ENCODE measurements around the gene NPDC1. TPM values are rescaled to one million over a fixed set of nuclear protein-coding genes. Genes with fewer than 3 reads are reported as not detected.

The NPDC1 gene
- total and polyA plus RNA-seq, 7 donors = 21.4 to 118 (median 60.7) TPM

GRCh38 chr9:137078701-137079400 lies 32.9 kb upstream of the NPDC1 start:
- peaks cover 0 to 37% (median 0%) of the 10 kb centered on the region in 4 donors for H3K36me3 ChIP-seq
- WGBS, 2 donors = 23 to 68% methylated on average over 51 of the region's 51 CpGs
- TF ChIP-seq EP300 (IDR thresholded peaks at IDR 0.05) (no peak), CTCF (IDR thresholded peaks at IDR 0.05) (no peak), POLR2A (IDR thresholded peaks at IDR 0.05) (no peak), POLR2AphosphoS5 (IDR thresholded peaks at IDR 0.05) (no peak)
- H3K27me3 ChIP-seq = peaks cover 20 to 64% (median 33%) of the 10 kb centered on the region in 3 donors
- intact Hi-C loops (cut with DNase I) = no loop called here
- peaks cover 0 to 34% (median 31%) of the 10 kb centered on the region in 4 donors for H3K4me1 ChIP-seq
- peak; percentile 62 for DNase-seq
- no peaks in the 10 kb centered on the region for H3K9me3 ChIP-seq
- H3K4me3 ChIP-seq = peak overlapping the region in 3 of 4 donors; percentile 57 to 64 (median 60)
- H3K27ac ChIP-seq = no peak overlapping the region

GRCh38 chr9:137077758-137078693 lies 32.0 kb upstream of the NPDC1 start:
- Histone ChIP-seq H3K4me3 (peak overlapping the region; percentile 45 to 64 (median 58)), H3K27me3 (peaks cover 20 to 64% (median 33%) of the 10 kb centered on the region in 3 donors), H3K4me1 (peaks cover 0 to 29% (median 27%) of the 10 kb centered on the region in 4 donors), H3K36me3 (peaks cover 0 to 37% (median 0%) of the 10 kb centered on the region in 4 donors), H3K9me3 (no peaks in the 10 kb centered on the region), H3K27ac (peak overlapping the region; percentile 34 to 67 (median 38))
- TF ChIP-seq POLR2A (IDR thresholded peaks at IDR 0.05) (no peak), POLR2AphosphoS5 (IDR thresholded peaks at IDR 0.05) (no peak), CTCF (IDR thresholded peaks at IDR 0.05) (no peak), EP300 (IDR thresholded peaks at IDR 0.05) (no peak)
- 5 to 15% methylated on average over 76 of the region's 76 CpGs for WGBS, 2 donors
- peak; percentile 69 for DNase-seq
- intact Hi-C loops (cut with DNase I) = no loop called here

GRCh38 chr9:137077010-137077747 lies 31.2 kb upstream of the NPDC1 start, which contains the start of gene UAP1L1:
Gene UAP1L1 (plus strand): TSS chr9:137077517. CDS start chr9:137077533, 16 bp downstream.
- Histone ChIP-seq H3K36me3 (peaks cover 0 to 32% (median 0%) of the 10 kb centered on the region in 4 donors), H3K27me3 (peaks cover 20 to 64% (median 33%) of the 10 kb centered on the region in 3 donors), H3K4me1 (peaks cover 0 to 29% (median 26%) of the 10 kb centered on the region in 4 donors), H3K27ac (peak within 1 kb of the TSS; percentile 35 to 67 (median 38)), H3K4me3 (peak within 1 kb of the TSS; percentile 45 to 64 (median 58)), H3K9me3 (no peaks in the 10 kb centered on the region)
- peak; percentile 91 for DNase-seq
- TF ChIP-seq POLR2AphosphoS5 (IDR thresholded peaks at IDR 0.05) (peak in 3 of 4 donors; percentile 67 to 72 (median 70)), POLR2A (IDR thresholded peaks at IDR 0.05) (no peak)
- intact Hi-C loops (cut with DNase I) = no loop called here
- 1 to 2% methylated on average over 86 to 87 of the region's 87 CpGs for WGBS, 2 donors

- Histone ChIP-seq H3K27ac (peak overlapping the region; percentile 35 to 67 (median 36)), H3K9me3 (no peaks in the 10 kb centered on the region), H3K36me3 (peaks cover 0 to 27% (median 0%) of the 10 kb centered on the region in 4 donors), H3K4me3 (peak overlapping the region in 3 of 4 donors; percentile 57 to 64 (median 60)), H3K4me1 (peaks cover 0 to 29% (median 27%) of the 10 kb centered on the region in 4 donors), H3K27me3 (peaks cover 20 to 58% (median 33%) of the 10 kb centered on the region in 3 donors)
- intact Hi-C loops (cut with DNase I) = no loop called here
- WGBS, 2 donors = 56 to 71% methylated on average over 15 of the region's 15 CpGs
- no peak for DNase-seq
- no peak for TF ChIP-seq POLR2A (IDR thresholded peaks at IDR 0.05)
- no peak for TF ChIP-seq EP300 (IDR thresholded peaks at IDR 0.05)
- no peak for TF ChIP-seq POLR2AphosphoS5 (IDR thresholded peaks at IDR 0.05)
- no peak for TF ChIP-seq CTCF (IDR thresholded peaks at IDR 0.05)
Observed at GRCh38 chr9:137076636-137077009, 30.6 kb upstream of the NPDC1 start.

Data from sigmoid colon (tissue), 7 donors.